Pons (tissue), 1 donor: ENCODE data around the gene LDHD.
"Not testable (repeated sequence)": the region's sequence is repeated elsewhere in the genome, so short reads cannot be mapped to it uniquely, and the experiment has no call there.

Experiments
- DNase-seq: peaks from one replicate; pipeline ENCODE4 v3.0.0-alpha.2; 2016; ENCODE audit warnings: low spot score

LDHD gene

DNA sequence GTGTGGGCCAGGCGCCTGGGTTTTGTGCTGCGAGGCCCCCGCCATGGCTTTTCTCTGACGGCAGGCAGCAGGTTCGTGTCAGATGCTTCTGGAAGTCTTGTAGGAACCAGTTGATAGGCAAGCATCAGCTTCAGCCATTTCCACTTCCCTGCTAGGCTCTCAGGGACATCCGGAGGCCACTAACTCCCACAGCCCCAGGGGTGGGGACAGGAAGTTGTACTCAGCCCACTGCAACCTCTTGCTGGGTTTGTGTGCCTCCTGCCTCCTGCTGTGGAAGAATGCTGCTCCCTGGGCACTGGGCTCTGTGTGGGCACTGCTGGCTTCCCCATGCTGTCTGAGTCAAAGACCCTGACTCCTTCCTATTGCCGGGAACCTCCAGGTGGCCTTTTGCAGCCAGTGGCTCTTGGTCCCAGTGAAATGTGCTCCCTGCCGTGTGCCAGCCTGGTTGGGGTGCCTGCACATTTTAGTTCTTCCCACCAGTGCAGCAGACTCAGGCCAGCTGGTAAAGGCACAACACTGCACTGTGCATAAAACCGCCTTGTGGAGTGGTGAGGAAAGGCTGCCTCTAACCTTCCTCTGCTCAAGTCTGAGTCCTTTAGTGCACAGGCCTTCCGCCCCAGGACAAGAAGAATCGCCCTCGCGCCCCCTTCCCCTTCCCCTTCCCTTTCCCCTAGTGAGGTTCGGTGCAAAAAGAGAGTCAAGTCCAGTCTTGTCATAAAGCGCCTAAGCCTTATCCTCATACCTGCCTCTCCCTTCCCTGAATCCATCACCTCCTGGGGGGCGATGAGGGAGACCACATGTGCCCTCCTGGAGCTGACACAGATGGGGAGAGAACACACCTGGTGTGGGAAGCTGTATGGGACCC is 16.6 kb downstream of the LDHD start:
- no peak for DNase-seq

DNA sequence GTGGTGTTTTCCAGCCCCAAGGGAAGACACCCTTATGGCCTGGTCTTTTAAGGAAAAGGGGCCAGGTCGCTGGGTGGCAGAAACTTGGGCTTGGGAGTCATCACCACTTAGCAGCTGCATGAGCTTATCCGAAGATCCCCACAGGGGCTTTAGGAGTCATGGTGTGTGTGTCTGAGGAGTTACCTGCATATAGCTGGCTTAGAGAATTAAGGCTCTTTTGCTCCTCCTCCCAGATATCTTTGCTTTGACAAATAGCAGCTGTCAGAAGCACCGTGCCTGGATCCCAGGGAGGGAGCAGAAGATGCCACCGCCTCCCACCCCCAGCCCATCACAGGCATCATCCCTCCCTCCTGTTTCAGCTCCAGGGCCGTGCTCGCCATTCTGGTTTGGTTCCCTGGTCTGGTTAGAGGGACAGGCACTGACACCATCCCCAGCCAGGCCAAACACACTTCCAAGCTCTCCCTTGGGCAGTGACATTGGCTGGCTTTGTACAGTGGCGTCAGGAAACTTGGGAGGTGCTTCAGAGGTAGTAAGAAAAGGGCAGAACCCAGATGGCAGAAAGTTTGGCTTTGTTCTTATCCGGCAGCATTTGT is 17.4 kb downstream of the LDHD start:
- DNase-seq = no peak

DNA sequence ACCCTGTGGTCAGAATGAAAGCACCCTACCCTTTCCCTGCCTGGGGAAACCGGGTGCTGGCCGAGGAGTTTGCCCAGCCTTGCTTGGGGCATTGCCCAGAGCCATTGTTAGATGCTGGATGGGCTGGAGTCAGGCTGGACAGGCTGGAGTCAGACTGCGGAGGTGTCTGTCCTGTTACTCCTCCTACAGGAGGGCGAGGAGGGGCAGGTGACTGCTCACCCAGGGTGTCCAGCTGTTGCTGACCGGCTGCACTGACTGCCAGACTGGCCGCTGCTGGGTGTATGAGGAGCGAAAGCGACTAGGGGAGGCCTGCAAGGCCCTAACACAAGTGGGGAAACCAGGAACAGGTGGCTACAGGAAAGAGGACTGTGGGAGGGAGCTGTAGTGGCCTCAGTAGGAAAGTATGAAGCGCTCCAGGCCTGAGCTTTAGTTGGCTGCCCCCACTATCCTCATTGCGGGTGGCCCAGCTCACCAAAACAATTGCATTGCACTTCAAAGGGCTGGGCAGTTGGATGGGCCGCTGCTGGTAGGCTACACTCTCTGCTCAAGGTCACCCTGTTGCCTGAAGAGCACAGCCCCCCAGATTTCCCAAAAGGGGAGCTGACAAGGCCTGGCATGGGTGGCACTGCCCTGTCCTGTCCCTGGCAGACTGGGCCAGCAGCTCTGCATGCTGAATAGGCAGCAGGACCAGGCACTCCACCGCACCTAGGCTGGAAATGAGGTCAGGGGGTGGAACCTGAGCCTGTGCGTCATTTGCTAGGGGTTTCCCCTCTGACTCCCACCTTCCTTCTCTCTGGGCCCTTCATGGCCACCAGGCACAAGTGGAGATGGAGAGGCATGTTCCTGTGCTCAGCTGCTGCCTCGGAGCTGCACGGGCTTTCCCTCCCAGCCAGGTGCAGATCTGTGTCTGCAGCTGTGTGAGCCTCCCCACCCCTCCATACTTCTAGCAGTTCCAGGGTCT is 18.4 kb downstream of the LDHD start:
- DNase-seq = no peak

DNA sequence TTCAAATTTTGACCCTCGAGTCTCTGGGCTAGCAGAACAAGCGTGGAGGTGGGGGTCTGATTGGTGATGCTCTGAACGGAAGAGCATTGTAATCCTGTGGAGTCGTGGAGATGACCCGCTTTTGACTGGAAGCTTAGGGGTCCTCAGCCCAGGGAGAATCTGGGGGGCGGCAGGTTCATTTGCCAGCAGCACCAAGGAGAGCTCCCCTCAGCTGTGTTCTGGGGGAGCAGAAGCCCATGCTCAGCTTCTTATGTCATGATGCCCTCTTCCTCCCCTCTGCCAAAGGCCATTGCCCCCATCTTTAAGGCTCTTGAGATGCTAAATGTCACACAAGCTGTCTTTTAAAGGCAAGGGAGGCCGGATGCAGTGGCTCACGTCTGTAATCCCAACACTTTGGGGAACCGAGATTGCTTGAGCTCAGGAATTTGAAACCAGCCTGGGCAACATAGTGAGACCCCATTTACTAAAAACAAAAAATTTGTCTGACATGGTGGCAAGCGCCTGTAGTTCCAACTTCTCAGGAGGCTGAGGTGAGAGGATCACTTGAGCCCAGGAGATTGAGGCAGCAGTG is 19.3 kb downstream of the LDHD start:
- no peak for DNase-seq

DNA sequence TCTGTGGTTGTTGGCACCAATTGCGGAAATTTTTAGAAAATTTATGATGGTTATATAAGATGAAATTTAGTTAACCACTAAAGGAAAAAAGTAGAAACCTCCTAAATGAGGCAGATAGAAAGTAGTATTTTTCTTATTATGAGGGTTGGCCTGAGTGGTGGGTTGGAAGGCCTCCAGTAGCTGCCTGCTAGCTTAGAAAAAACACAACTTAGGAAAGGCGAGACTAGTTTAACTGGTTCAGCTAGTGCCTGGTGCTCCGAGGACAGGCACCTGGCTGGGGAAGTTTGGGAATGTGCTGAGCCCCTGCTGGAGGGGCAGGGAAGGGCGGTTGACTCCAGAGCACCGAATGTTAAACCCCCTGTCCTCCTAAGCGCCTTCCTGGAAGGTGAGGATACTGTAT is 19.9 kb downstream of the LDHD start:
- no peak for DNase-seq

DNA sequence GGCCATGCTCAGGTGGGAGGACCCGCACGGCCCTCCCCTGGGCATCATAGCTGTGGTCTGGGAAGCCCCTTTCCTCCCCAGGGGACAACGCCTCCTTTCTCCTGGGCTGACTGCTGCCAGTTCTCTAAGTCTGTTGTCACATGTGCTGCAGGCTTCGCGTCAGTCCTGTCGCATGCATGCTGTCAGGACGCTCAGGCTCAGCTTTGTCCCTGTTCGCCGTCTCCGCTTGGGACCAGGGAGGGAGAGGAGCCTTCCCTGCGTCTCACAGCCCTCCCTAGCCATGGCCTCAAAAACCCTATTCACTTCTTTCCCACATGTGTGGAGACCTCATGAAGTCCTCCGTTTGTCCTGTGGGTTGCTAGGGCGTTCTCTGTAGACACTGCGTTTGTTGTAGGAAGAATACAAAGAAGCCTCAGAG is 21.4 kb downstream of the LDHD start:
- DNase-seq = peak; percentile 57

DNA sequence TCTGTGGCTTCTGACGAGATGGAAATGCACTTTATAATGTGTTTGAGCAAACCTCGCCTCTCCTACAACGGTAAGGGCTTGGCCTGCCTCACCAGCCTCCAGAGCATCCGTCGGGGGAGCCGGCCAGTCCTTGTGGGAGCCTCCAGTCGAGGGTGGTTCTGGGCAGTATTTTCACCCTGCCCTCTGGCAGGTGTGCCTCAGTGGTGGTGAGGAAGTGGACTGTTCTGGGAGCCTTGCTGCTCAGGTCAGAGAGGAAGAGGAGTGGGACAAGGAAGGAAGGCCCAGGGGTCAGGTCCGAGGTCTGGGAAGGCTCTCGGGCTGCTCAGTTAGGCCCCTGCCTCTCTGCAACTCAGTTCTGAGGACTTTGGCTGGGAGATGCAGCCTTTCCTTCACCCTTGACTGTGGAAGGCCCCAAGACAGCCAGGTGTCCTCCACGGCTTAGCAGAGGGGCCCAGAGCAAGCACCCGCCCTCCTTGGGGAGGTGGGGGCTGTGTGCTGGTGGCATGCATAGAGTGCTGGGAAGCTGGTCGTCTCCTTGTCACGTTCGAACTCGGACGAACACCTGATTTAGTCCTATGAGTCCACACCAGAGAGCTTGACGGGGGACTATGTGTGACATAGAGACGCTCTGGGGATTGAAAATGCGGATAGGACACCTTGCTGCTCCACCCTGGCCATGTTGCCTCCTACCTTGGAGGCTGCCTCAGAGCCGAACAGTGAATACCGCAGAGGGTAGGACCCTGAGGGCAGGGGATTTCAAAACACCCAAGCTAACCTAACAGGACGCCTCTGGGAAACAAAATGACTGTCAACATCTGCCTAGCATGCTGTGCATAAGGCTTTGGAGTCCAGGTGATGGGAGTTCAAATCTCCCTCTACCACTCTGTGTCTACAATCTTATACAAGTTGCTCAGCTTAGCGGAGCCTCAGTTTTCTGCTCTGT is 22.7 kb downstream of the LDHD start:
- DNase-seq = no peak

DNA sequence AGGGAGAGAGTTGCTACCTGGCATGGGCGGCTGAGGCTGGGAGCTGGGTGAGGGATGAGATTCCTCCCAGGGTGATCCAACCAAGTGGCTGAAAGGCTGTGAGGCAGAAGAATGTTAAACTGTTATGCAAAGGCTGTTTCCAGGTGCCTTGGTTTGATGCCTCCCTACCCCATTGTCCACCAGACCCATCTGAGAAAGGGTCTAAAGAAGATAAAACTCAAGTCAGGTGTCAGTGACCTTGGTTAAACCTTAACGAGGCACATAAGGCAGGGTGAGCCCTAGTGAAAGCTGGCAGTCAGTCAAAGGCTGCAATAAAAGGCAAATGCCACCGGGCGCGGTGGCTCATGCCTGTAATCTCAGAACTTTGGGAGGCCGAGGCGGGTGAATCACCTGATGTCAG is 23.8 kb downstream of the LDHD start:
- DNase-seq = no peak

DNA sequence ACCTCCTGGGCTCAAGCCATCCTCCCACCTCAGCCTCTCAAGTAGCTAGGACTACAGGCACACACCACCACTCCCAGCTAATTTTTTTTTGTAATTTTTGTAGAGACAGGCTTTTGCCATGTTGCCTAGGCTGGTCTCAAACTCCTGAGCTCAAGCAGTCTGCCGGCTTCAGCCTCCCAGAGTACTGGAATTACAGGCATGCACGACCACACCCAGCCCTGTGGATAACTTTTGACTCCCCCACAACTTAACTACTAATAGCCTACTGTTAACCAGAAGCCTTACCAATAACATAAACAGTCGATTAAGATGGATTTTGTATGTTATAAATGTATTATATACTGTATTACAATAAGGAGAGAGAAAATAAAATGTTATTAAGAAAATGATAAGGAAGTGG is 25.0 kb downstream of the LDHD start:
- not testable (repeated sequence) for DNase-seq

DNA sequence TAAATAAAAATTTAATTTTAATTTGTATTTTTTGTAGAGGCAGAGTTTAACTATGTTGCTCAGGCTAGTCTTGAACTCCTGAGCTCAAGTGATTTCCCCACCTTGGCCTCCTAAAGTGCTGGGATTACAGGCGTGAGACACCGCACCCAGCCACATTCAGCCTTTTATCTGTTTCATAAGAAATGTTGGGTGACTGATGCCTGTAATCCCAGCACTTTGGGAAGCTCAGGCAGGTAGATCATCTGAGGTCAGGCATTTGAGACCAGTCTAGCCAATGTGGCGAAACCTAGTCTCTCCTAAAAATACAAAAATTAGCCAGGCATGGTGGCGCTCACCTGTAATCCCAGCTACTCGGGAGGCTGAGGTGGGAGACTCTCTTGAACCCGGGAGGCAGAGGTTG is 25.7 kb downstream of the LDHD start:
- DNase-seq = not testable (repeated sequence)

DNA sequence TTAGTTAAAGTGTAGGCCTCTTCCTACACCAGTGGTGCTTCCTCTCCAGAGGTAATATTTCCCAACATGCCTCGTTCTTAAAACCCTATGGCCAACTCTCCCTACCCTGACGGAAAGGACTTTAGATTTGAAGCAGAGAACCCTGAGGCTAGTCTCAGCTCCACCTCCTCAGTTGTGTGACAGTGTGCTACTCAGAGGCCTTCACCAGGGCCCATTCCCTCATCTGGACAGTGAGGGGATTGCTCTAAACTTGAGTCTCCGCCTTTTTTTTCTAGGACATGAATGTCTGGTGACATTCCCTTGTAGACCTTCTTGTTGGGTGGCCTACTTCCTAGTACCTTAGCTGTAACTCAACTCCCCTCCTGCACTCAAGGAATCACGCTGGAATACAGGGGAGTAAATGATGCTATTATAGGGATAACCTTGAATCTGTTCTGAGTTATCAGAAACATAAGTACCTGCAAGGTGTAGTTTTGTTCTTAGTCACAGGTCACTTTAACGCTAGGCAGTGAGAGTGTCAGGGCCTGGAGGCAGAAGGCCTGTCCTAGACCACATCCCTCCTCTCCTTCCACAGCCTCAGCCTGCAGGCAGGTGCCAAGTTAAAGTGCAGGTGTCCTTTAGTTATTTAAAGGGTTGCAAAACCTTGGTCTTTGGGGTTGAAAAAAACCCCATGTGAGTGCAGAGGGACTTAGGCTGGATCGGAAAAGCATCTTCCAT is 26.9 kb downstream of the LDHD start:
- no peak for DNase-seq

DNA sequence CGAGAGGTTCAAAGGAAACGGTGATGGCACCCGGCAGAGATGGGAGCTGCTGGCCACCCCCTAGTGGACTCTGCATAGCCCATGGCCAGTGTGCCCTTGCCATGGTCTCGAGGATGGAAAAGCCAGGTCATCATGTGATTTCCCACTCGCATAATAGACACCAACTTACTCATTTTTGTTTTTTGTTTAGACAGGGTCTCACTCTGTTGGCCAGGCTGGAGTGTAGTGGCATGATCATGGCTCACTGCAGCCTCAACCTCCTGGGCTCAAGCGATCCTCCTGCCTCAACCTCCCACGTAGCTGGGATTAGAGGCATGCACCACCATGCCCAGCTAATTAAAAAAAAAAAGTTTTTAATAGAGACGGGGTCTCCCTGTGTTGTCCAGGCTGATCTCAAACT is 27.6 kb downstream of the LDHD start:
- DNase-seq = no peak

DNA sequence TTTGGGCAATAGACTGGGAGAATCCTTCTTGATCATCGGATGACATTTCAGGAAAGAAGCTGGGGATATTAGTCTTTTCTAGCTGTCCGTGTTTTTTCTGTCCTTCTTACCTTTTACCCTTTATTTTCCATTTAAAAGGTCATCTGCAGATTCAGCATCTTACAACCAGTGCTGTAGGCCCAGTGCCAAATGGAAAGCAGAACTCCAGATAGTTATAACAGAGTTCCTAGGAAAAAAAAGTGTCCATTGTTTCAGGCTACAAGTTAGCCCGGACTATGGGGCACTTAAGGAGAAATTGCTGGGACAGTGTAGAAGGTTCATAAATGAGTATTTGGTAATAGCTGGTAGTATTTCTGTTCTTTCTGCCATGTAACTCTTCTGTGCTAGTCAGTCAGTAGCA is 28.4 kb downstream of the LDHD start:
- no peak for DNase-seq

DNA sequence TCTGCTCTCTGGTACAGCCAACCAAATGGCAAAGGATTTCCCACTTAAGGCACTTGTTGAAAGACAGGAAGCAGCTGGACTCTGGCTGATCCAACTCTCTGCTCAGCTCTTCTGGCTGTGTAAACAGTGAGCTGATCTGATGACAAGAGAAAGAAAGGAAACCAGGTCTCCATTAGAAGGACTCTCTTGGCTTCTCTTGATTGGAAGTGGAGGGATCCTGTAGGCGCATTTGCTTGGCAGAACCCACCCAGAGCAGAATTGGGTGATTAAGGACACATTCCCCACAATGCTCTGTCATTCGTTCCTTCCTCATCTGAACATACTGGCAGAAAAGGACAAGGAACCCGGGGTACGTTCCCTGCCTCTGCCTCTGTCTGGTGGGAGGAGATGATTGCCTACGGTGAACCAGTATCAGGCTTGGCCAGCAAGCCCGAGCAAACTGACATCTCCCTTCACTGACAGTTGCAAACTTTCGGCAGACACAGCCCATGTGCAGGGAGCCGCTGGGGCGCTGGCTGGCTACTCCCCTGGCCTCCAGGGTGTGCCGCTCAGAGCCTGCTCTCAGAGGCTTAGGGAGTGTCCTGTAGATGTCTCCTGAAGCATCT is 29.1 kb downstream of the LDHD start:
- DNase-seq = no peak

DNA sequence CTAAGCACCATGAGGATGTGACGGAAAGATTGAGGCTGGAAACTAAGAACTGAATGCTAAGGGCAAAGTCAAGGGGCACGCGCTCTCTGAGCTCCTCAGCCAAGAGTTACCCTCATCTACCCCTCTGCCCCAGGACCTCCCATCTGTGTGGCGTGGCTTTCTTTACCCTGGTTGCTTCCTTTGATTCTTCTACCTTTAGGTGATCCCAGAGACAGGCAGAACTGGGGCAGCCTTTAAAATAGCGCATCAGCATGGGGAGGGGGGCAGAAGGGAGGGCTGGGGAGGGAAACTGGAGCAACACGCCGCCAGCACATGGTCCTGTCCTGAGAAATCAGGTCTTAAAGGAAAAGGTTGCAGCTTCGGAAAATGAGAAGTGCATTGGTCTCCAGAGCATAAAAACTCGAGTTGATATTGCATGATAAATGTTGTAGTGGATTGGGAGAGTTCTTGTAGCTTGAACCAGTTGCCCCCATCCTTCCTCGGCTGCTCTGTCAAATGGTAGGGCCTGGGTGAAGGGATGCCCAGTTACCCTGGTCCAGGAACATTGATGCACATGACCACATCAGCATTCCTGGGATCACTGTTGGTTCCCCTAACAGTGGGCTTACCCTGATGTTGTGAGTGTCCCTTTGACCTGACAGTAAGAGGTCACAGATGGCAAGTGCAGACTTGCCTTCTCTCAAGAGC is 29.7 kb downstream of the LDHD start:
- DNase-seq = no peak

DNA sequence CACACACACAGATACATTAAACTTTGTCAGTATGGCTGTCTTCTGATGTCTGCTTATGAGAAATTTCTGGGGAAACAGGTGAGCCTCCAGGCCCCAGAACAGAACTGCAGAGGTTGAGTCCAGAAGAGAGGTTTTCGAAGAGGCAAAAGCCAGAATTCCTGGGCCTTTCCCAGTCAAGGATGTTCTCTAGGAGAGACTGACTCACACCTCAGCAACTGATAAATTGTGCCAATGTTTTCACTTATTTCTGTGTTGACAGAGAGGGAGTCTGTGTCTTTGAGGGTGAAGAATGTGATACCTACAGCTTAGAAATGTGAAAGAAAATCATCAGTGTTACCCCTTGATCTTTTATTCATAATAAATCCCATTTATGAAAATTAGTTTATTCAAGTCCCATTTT is 30.3 kb downstream of the LDHD start:
- no peak for DNase-seq

DNA sequence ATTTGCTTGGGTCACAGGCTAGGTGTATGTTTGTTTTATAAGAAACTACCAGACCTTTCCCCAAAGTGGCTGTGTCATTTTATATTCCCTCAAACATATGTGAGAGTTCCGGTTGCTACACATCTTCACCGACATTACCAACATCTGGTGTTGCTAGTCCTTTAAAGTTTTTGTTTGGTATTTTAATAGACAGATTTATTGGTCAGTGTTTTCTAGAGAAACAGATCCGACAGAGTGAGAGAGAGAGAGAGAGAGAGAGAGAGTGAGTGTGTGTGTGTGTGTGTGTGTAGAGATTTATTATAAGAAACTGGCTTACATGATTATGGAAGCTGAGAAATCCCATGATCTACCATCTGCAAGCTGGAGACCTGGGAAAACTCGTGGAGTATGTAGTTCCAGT is 31.0 kb downstream of the LDHD start:
- DNase-seq = no peak

DNA sequence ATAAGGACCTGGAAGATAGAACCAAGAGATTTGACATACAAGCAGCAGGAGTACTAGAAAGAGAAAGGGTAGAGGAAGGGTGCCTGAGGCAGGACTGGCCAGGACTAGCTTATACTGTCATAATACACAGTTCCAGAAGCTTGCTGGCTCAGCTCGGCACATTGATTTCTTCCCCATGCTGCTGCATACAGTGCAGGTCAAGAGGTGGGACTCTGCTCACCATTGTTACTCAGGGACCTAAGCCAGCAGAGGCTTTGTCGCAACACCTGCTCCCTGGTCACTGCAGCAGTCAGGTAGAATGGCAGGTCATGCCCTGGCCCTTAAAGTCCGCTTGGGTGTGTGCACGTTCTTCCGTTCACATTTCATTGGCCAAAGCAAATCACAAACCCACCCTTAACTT is 32.8 kb downstream of the LDHD start:
- no peak for DNase-seq

DNA sequence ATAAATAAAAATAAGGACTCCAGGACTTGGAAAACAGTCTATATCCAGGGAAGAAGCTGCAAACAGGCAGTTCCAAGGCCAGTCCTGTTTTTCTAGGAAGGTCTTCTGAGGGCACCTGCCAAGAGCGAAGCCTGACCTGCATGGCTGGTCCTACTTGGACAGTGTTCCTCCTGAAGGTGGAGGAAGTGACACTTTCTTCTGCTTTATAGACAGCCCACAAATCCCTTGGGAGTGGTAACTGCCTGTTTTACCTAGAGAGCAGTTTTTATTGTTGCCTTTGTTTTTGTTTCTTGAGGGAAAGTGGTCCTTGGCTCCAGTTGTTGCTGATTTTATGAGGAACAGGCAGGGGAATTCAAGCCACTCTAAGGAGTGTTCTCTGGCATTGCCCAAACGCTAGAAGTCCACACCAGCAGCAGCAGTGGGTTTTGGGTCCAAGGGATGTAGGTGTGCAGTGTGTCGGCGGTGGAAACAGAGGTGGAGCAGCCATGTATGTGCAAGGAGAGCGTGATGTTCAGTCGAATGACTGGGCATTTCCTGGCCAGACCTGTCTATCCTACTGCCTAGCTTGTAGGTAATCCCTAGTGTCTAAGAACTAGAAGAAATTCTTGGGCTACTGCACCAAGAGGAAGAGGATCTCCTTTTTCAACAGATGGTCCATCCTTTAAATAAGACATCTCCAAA is 35.3 kb downstream of the LDHD start:
- no peak for DNase-seq
